DND-41 (cell line): ENCODE data around the gene RAB26.

ENCODE experiments used
- ATAC-seq: fragments of 200-7000 bp; cut with Tn5 transposase; 3 replicates; pipeline ENCODE4 v1.9.1; 2021; ENCODE audit warnings: low read depth; ENCODE audit not compliant: insufficient read depth
- DNase-seq: peaks from one replicate; pipeline ENCODE4 v3.0.0-alpha.2; 2020
- H2AFZ ChIP-seq: 2 replicates; pipeline ENCODE4 v1.6.0; 2012; ENCODE audit warnings: low read depth, low read length
- H3K27ac ChIP-seq: 2 replicates; pipeline ENCODE4 v1.5.1; 2012; ENCODE audit warnings: low read length, inconsistent platforms
- H3K27me3 ChIP-seq: fragments of 200-600 bp; sonication (generic); 2 replicates; pipeline ENCODE4 v1.6.0; 2012; ENCODE audit warnings: low read length, mild to moderate bottlenecking, inconsistent platforms; ENCODE audit not compliant: insufficient read depth, poor library complexity
- H3K36me3 ChIP-seq: 2 replicates; pipeline ENCODE4 v1.5.1; 2012; ENCODE audit warnings: low read length, inconsistent platforms; ENCODE audit not compliant: insufficient read depth
- H3K4me1 ChIP-seq: 2 replicates; pipeline ENCODE4 v1.5.1; 2012; ENCODE audit warnings: mild to moderate bottlenecking, low read length; ENCODE audit not compliant: insufficient read depth
- H3K4me2 ChIP-seq: 2 replicates; pipeline ENCODE4 v1.6.0; 2012; ENCODE audit warnings: mild to moderate bottlenecking, moderate library complexity, low read length, inconsistent platforms; ENCODE audit not compliant: insufficient read depth
- H3K4me3 ChIP-seq, 2 experiments: fragments of 200-600 bp in 1 of 2; shearing (Covaris generic) in 1 of 2; 2 replicates each; pipeline ENCODE4 v1.5.1; 2012 to 2016; ENCODE audit warnings: inconsistent platforms in 2 of 2, low read length in 2 of 2, mild to moderate bottlenecking in 2 of 2, low read depth in 1 of 2, moderate library complexity in 1 of 2
- H3K79me2 ChIP-seq: 2 replicates; pipeline ENCODE4 v1.6.0; 2012; ENCODE audit warnings: low read length, inconsistent platforms; ENCODE audit not compliant: insufficient read depth
- H3K9ac ChIP-seq: 2 replicates; pipeline ENCODE4 v1.6.0; 2012; ENCODE audit warnings: low read depth, mild to moderate bottlenecking, inconsistent platforms, low read length, moderate library complexity
- H3K9me3 ChIP-seq: 2 replicates; pipeline ENCODE4 v1.5.1; 2012; ENCODE audit warnings: low read length, moderate library complexity, mild to moderate bottlenecking, inconsistent platforms; ENCODE audit not compliant: insufficient read depth, severe bottlenecking
- H4K20me1 ChIP-seq: 2 replicates; pipeline ENCODE4 v1.6.0; 2012; ENCODE audit warnings: low read length; ENCODE audit not compliant: insufficient read depth
- CTCF ChIP-seq: IDR thresholded peaks from 2 replicates; pipeline ENCODE4 v1.5.1; 2012; ENCODE audit warnings: borderline replicate concordance, low read length, moderate library complexity, mild to moderate bottlenecking; ENCODE audit not compliant: poor library complexity, severe bottlenecking; ENCODE audit errors: extremely low read depth
- EZH2 ChIP-seq: IDR thresholded peaks from 3 replicates; pipeline ENCODE4 v1.6.1; 2012; ENCODE audit warnings: borderline replicate concordance, low read depth, mild to moderate bottlenecking, moderate library complexity, low read length, inconsistent platforms; ENCODE audit not compliant: severe bottlenecking

The RAB26 gene

GRCh38 chr16:2184346-2184745 is 35.9 kb downstream of the RAB26 start:
- Histone ChIP-seq H3K27me3 (no peaks in the 10 kb centered on the region), H3K4me3 (no peak overlapping the region), H3K27ac (no peak overlapping the region), H2AFZ (no peak overlapping the region), H3K79me2 (no peaks in the 10 kb centered on the region), H3K36me3 (no peaks in the 10 kb centered on the region), H3K4me2 (no peak overlapping the region), H3K4me1 (no peaks in the 10 kb centered on the region), H3K9me3 (no peaks in the 10 kb centered on the region), H3K9ac (no peak overlapping the region), H4K20me1 (no peaks in the 10 kb centered on the region; the same call in 1 of the 2 replicates)
- ATAC-seq (no peak), DNase-seq (no peak)
- TF ChIP-seq CTCF (no peak), EZH2 (no peak)

GRCh38 chr16:2184962-2185361 is 36.5 kb downstream of the RAB26 start:
- no peaks in the 10 kb centered on the region for H3K27me3 ChIP-seq
- H3K79me2 ChIP-seq = no peaks in the 10 kb centered on the region
- no peaks in the 10 kb centered on the region for H3K36me3 ChIP-seq
- no peak overlapping the region for H2AFZ ChIP-seq
- H3K9ac ChIP-seq = no peak overlapping the region
- no peak overlapping the region for H3K4me3 ChIP-seq
- no peaks in the 10 kb centered on the region for H3K9me3 ChIP-seq
- H3K4me2 ChIP-seq = no peak overlapping the region
- no peak for ATAC-seq
- no peaks in the 10 kb centered on the region for H3K4me1 ChIP-seq
- no peaks in the 10 kb centered on the region; the same call in 1 of the 2 replicates for H4K20me1 ChIP-seq
- TF ChIP-seq EZH2 (no peak), CTCF (no peak)
- H3K27ac ChIP-seq = no peak overlapping the region
- no peak for DNase-seq

- H3K4me3 ChIP-seq = no peak overlapping the region
- H3K4me1 ChIP-seq = no peaks in the 10 kb centered on the region
- no peaks in the 10 kb centered on the region for H3K79me2 ChIP-seq
- TF ChIP-seq EZH2 (no peak), CTCF (no peak)
- no peak overlapping the region for H2AFZ ChIP-seq
- no peak overlapping the region for H3K4me2 ChIP-seq
- no peak for ATAC-seq
- H3K9me3 ChIP-seq = no peaks in the 10 kb centered on the region
- H3K9ac ChIP-seq = no peak overlapping the region
- H3K27me3 ChIP-seq = no peaks in the 10 kb centered on the region
- no peak for DNase-seq
- no peaks in the 10 kb centered on the region; the same call in 1 of the 2 replicates for H4K20me1 ChIP-seq
- no peaks in the 10 kb centered on the region for H3K36me3 ChIP-seq
- no peak overlapping the region for H3K27ac ChIP-seq
These were observed 37.6 kb downstream of the RAB26 start for GRCh38 chr16:2186064-2186463.

GRCh38 chr16:2186505-2186904 is 38.1 kb downstream of the RAB26 start:
- Histone ChIP-seq H4K20me1 (no peaks in the 10 kb centered on the region; the same call in 1 of the 2 replicates), H3K27me3 (no peaks in the 10 kb centered on the region), H3K9me3 (no peaks in the 10 kb centered on the region), H3K4me1 (no peaks in the 10 kb centered on the region), H3K9ac (no peak overlapping the region), H3K4me2 (no peak overlapping the region), H3K27ac (no peak overlapping the region), H2AFZ (no peak overlapping the region), H3K4me3 (no peak overlapping the region), H3K79me2 (no peaks in the 10 kb centered on the region), H3K36me3 (no peaks in the 10 kb centered on the region)
- TF ChIP-seq EZH2 (no peak), CTCF (no peak)
- ATAC-seq (no peak), DNase-seq (no peak)
